ENCODE data around the gene FAM83C. TPM values are rescaled to one million over a fixed set of nuclear protein-coding genes. Genes with fewer than 3 reads are reported as not detected.

Gene FAM83C
- total and polyA plus RNA-seq, 10 of the 15 experiments (the other 5 are each of a cell fraction or from before 2014, with no cell fraction given) = not detected

DNA sequence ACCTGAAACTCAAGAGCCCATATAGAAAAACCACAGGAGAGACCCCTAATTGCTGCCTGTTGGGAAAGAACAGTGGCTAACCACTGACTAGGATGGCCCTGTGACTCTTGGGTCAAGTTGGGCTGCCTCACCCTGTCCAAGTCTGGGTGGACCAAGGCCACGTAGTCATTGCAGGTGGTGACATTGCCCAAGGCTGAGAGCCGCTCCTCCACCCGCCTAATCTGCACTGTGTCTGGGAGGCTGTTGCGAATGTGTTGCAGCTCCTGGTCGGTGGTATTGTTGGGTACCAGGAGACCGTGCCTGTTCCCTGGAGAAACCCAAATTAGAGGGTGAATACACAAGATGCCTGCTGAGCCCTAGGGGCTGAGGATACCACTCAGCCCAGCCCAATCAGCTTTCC is 11.7 kb downstream of the FAM83C start:
- no peak for FAIRE-seq
- Histone ChIP-seq H3K27me3 (replicated peaks in 1 of 2; ENCODE audit: control insufficient read depth in 2 of 2, insufficient read depth in 2 of 2, low read length in 1 of 2) (no peaks in the 10 kb centered on the region), H3K79me2 (ENCODE audit: control insufficient read depth, insufficient read depth, low read length) (peaks cover 34% of the 10 kb centered on the region), H3K36me3 (ENCODE audit: control insufficient read depth in 2 of 2, insufficient read depth in 2 of 2, low read length in 1 of 2) (peaks cover 11 to 21% of the 10 kb centered on the region in 2 experiments), H3K4me1 (ENCODE audit: control insufficient read depth, insufficient read depth, low read length) (peaks cover 11% of the 10 kb centered on the region), H3K9ac (ENCODE audit: control insufficient read depth, insufficient read depth, low read length) (no peak overlapping the region), H3K27ac (ENCODE audit: control insufficient read depth, insufficient read depth) (no peak overlapping the region), H4K20me1 (ENCODE audit: control insufficient read depth, insufficient read depth) (peaks cover 6% of the 10 kb centered on the region; the same call in 1 of the 2 replicates), H3K4me3 (no peak overlapping the region), H3K4me2 (ENCODE audit: control insufficient read depth, insufficient read depth) (no peak overlapping the region), H3K9me3 (replicated peaks; ENCODE audit: control insufficient read depth, insufficient read depth, low read length) (no peaks in the 10 kb centered on the region), H2AFZ (ENCODE audit: control insufficient read depth, low read depth, low read length) (no peak overlapping the region)
- no peak for DNase-seq (ENCODE audit: low read depth, low spot score)
- in situ Hi-C loops (cut with MboI) = no loop called here
- intact Hi-C loops (cut with micrococcal nuclease; ENCODE audit: unreplicated experiment) = no loop called here
- RAD21 ChIA-PET (ENCODE audit: unreplicated experiment) = no interaction called here
- no peak for ATAC-seq
- POLR2A ChIA-PET = interaction anchor here (1.1 kb wide), 1 partner anchor 22 kb away, joined by 3 read pairs; no protein-coding TSS in a partner anchor
- SMC1A ChIA-PET (ENCODE audit: uncharacterized antibody, unreplicated experiment) = no interaction called here
- 100% methylated on average over 6 of the region's 6 CpGs for WGBS (ENCODE audit: insufficient coverage, insufficient replicate concordance, low lambda C conversion rate, missing lambda C conversion rate)
- BruUV-seq (replicated peaks) = no TSS peak
- CTCF ChIA-PET = interaction anchor here (0.7 kb wide), 1 partner anchor 229 kb away, joined by 3 read pairs; no protein-coding TSS in a partner anchor
- TF ChIP-seq ZNF24 (IDR thresholded peaks at IDR 0.05) (no peak), TAF1 (IDR thresholded peaks at IDR 0.05; ENCODE audit: borderline replicate concordance, low read depth, low read length) (no peak), SMC3 (IDR thresholded peaks at IDR 0.05; ENCODE audit: borderline replicate concordance, low read length) (no peak), MTA3 (IDR thresholded peaks at IDR 0.05; ENCODE audit: borderline replicate concordance, low read length) (no peak), MEF2A (IDR thresholded peaks at IDR 0.05; ENCODE audit: insufficient read depth, low read depth, low read length) (no peak)
- TF ChIP-seq, protein P1, sequence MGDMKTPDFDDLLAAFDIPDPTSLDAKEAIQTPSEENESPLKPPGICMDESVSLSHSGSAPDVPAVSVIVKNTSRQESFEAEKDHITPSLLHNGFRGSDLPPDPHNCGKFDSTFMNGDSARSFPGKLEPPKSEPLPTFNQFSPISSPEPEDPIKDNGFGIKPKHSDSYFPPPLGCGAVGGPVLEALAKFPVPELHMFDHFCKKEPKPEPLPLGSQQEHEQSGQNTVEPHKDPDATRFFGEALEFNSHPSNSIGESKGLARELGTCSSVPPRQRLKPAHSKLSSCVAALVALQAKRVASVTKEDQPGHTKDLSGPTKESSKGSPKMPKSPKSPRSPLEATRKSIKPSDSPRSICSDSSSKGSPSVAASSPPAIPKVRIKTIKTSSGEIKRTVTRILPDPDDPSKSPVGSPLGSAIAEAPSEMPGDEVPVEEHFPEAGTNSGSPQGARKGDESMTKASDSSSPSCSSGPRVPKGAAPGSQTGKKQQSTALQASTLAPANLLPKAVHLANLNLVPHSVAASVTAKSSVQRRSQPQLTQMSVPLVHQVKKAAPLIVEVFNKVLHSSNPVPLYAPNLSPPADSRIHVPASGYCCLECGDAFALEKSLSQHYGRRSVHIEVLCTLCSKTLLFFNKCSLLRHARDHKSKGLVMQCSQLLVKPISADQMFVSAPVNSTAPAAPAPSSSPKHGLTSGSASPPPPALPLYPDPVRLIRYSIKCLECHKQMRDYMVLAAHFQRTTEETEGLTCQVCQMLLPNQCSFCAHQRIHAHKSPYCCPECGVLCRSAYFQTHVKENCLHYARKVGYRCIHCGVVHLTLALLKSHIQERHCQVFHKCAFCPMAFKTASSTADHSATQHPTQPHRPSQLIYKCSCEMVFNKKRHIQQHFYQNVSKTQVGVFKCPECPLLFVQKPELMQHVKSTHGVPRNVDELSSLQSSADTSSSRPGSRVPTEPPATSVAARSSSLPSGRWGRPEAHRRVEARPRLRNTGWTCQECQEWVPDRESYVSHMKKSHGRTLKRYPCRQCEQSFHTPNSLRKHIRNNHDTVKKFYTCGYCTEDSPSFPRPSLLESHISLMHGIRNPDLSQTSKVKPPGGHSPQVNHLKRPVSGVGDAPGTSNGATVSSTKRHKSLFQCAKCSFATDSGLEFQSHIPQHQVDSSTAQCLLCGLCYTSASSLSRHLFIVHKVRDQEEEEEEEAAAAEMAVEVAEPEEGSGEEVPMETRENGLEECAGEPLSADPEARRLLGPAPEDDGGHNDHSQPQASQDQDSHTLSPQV (IDR thresholded peaks at IDR 0.05) = no peak
- TF ChIP-seq, protein P2, sequence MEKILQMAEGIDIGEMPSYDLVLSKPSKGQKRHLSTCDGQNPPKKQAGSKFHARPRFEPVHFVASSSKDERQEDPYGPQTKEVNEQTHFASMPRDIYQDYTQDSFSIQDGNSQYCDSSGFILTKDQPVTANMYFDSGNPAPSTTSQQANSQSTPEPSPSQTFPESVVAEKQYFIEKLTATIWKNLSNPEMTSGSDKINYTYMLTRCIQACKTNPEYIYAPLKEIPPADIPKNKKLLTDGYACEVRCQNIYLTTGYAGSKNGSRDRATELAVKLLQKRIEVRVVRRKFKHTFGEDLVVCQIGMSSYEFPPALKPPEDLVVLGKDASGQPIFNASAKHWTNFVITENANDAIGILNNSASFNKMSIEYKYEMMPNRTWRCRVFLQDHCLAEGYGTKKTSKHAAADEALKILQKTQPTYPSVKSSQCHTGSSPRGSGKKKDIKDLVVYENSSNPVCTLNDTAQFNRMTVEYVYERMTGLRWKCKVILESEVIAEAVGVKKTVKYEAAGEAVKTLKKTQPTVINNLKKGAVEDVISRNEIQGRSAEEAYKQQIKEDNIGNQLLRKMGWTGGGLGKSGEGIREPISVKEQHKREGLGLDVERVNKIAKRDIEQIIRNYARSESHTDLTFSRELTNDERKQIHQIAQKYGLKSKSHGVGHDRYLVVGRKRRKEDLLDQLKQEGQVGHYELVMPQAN (conservative IDR thresholded peaks at IDR 0.05) = no peak
- TF ChIP-seq, protein P3, sequence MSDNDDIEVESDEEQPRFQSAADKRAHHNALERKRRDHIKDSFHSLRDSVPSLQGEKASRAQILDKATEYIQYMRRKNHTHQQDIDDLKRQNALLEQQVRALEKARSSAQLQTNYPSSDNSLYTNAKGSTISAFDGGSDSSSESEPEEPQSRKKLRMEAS (IDR thresholded peaks at IDR 0.05; ENCODE audit: low read depth, low read length) = no peak
